Measurements from ENCODE around the gene ZNF845. TPM values are rescaled to one million over a fixed set of nuclear protein-coding genes. Genes with fewer than 3 reads are reported as not detected.

Gene ZNF845
- 6.8 and 7.1 TPM in 2 replicates for total RNA-seq

DNA sequence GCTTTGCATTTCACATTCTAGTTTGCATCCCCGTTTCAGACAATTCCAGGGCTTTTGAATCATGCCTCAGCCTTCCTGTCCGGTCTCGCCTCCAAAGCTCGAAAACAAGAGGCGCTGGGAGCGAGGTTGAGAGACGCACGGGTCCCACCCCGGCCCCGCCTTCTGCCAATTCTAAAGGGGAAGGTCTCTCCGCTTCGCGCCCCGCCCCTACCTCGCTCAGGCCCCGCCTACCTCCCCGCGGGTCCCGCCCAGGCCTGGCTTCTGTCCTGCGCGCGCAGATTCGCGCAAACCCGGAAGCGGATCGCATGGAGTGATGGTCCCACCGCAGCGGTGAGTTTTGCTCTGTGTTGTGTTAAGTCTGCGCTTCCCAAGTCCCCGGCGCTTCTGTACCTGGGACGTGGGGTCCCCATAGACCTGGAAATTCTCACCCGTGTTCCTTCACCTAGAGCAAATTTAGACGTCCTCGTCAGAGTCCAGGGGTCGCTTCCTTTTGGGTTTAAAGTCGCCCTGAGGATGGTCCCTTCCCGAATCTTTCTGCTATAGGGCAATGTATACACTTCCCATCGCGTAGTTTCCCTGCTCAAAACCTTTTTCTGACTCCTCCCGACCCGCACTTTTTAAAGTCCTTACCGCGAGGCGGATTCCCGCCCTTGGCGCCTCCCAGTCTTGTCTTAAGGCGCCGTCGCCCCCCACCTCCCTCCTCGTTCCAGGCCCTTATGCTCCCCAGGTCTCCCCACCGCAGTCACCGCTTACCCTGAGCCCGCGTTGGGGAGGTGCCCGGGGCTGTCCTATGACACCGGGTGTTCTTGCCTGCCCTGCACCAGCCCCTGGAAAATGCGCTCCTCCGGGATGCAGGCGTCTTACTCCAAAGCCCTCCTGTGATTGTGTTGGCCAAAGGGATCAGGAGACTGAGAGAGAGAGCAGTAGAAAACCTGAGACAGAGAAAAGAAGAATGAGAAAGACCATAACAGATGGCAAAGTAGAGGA is at the start of gene ZNF845:
Gene ZNF845 (plus strand): TSS at position 287 of the 987 bp plus-strand sequence. CDS start 7,559 bp downstream, outside the sequence.

DNA sequence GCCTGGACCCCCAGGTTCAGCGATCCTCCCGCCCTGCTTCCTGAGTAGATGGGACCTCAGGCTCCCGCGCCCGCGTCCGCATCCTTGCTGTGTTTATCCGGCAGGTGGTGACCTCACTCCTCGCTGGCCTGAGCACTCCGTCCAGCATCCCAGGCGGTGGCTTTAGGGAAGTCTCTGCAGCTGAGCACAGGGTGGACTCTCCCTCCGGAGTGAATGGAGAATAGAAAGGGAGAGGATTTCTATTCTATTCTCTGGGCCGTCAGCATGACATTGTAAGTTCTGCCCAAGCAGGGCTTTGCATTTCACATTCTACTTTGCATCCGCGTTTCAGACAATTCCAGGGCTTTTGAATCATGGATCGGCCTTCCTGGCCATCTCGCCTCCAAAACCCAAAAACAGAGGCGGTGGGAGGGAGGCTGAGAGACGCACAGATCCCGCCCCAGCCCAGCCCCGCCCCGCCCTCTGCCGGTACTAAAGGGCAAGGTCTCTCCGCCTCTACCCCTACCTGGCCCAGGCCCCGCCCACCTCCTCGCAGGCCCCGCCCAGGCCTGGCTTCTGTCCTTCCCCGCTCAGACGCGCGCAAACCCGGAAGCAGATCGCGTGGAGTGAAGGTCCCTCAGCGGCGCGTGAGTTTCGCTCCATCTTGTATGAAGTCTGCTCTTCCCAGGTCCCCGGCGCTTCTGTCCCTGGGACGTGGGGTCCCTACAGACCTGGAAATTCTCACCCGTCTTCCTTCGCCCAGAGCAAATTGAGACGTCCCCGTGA is 31.8 kb downstream of the ZNF845 start, which contains the start of gene ZNF525:
Gene ZNF525 (plus strand): TSS at position 572 of the 765 bp plus-strand sequence. CDS start 6,577 bp downstream, outside the sequence.

DNA sequence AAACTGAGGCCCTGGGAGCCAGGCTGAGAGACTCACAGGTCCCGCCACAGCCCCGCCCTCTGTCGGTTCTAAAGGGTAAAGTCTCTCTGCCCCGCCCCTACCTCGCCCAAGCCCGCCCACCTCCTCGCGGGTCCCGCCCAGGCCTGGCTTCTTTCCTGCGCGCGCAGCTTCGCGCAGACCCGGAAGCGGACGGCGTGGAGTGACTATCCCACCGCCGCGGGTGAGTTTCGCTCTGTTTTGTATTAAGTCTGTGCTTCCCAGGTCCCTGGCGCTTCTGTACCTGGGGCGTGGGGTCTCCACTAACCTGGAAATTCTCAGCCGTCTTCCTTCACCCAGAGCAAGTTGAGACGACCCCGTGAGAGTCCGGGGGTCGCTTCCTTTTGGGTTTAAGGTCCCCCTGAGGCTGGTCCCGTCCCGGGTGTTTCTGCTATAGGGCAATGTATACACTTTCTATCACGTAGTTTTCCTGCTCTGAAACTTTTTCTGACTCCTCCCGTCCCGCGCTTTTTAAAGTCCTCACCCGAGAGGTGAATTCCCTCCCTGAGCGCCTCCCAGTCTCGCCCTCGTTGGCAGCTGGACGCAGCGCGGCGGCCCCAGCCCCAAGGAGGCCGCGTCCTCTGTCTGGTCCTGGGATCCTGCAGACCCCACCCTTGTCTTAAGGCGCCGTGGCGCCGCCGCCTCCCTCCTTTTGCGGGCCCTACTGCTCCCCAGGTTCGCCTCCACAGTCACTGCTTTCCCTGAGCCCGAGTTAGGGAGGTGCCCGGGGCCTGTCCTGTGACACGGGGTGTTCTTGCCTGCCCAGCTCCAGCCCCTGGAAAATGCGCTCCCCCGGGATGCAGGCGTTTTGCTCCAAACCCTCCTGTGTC is 61.7 kb downstream of the ZNF845 start, which contains the start of gene ZNF765:
Gene ZNF765 (plus strand): TSS at position 176 of the 866 bp plus-strand sequence. CDS start 2,867 bp downstream, outside the sequence.

Other genes with a start within 250 kb of the ZNF845 start
- gene ZNF160, start 230.3 kb upstream of the ZNF845 start, total RNA-seq: 21.3 and 22.7 TPM in 2 replicates
- 12.1 and 14.8 TPM in 2 replicates for gene ZNF415, start 200.8 kb upstream of the ZNF845 start, total RNA-seq
- 6.9 and 8.8 TPM in 2 replicates for gene ZNF347, start 174.7 kb upstream of the ZNF845 start, total RNA-seq
- gene ZNF665, start 140.4 kb upstream of the ZNF845 start, total RNA-seq: 5.4 and 5.9 TPM in 2 replicates
- gene ZNF677, start 78.9 kb upstream of the ZNF845 start, total RNA-seq: 15.0 and 17.3 TPM in 2 replicates
- not detected in 2 replicates for gene VN1R2, start 75.5 kb upstream of the ZNF845 start, total RNA-seq
- not detected in 2 replicates for gene VN1R4, start 66.0 kb upstream of the ZNF845 start, total RNA-seq
- 6.3 and 6.5 TPM in 2 replicates for gene ZNF525, start 32.0 kb downstream of the ZNF845 start, total RNA-seq
- 8.5 and 12.7 TPM in 2 replicates for gene ZNF765, start 61.4 kb downstream of the ZNF845 start, total RNA-seq
- 9.1 and 12.9 TPM in 2 replicates for gene ZNF761, start 98.2 kb downstream of the ZNF845 start, total RNA-seq
- gene ZNF813, start 134.0 kb downstream of the ZNF845 start, total RNA-seq: 3.9 and 5.3 TPM in 2 replicates
- gene ZNF331, start 204.4 kb downstream of the ZNF845 start, total RNA-seq: 8.5 and 10.4 TPM in 2 replicates